DMS 273 (cell line): Measurements from ENCODE around the gene ZNF74.
A peak's percentile ranks its signal among the peaks of the same experiment; 100 is the strongest.
"Not testable (repeated sequence)": the region's sequence is repeated elsewhere in the genome, so short reads cannot be mapped to it uniquely, and the experiment has no call there.

Experiments used
- DNase-seq: peaks from one replicate; lab custom pipeline; 2025; ENCODE audit not compliant: unreplicated experiment; lab: John Stamatoyannopoulos, UW

ZNF74 gene

DNA sequence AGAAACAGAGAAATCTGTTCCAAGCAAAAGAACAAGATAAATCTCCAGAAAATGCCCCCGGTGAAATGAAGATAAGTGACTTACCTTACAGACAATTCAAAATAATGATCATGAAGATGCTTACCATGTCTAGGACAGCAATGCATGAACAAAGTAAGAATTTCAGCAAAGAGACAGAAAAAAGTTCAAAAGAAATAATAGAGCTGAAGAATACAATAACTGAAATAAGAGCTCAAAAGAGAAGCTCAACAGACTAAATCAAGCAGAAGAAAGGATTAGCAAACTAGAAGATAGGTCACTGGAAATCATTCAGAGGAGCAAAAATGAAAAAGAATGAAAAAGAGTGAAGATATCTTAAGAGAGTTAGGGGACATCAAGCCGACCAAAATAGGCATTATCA is 19.8 kb upstream of the ZNF74 start:
- not testable (repeated sequence) for DNase-seq

DNA sequence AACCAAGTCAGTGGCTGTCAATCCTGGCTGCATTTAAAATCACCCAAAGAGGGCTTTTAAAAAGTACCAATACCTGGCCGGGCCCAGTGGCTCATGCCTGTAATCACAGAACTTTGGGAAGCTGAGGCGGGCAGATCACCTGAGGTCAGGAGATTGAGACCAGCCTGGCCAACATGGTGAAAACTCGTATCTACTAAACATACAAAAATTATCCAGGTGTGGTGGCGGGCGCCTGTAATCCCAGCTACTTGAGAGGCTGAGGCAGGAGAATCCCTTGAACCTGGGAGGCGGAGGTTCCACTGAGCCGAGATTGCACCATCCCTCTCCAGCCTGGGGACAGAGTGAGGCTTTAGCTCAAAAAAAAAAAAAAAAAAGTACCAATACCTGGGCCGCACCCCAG is 17.7 kb upstream of the ZNF74 start:
- not testable (repeated sequence) for DNase-seq

DNA sequence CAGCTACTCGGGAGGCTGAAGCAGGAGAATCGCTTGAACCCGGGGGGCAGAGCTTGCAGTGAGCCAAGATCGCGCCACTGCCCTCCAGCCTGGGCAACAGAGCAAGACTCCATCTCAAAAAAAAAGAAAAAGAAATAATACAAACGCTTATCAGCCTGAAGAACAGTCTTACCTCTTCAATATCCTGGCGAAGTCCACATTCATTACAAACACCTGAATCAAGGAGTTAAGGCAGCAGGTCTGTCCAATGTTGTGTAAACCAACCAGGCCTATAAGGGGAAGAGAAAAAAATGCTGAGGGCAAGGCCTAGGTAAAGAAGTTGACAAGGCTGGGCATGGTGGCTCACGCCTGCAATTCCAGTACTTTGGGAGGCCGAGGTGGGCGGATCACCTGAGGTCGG is 17.0 kb upstream of the ZNF74 start:
- not testable (repeated sequence) for DNase-seq

DNA sequence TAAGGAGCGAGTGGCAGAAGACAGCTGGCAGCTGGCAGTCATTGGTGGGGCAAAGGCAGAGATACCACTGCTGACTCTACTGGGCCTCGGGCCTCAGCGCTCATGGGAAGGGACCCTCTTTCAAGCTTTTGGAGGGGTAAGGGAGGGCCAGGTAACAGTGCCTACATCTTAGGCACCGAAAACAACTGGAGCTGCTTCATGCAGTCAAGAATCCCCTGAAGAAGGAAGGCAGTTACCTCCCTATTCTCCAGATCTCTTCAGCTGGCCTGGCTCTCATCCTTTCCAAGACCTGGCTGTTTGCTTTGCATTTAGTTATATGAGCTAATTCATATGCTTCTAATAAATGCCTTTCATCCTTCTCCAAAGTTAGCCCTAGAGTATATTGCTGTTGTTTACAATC is 15.8 kb upstream of the ZNF74 start:
- DNase-seq = no peak

DNA sequence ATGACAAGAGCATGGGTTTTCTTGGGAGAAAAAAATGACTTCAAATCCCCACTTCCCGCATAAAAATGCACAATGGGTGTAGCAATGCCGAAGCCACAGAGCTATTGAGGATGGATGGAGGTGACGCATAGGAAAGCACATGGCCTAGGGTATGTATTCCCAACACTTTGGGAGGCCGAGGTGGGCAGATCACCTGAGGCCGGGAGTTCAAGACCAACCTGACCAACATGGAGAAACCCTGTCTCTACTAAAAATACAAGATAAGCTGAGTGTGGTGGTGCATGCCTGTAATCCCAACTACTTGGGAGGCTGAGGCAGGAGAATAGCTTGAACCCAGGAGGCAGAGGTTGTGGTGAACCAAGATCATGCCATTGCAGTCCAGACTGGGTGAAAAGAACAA is 15.3 kb upstream of the ZNF74 start:
- not testable (repeated sequence) for DNase-seq

DNA sequence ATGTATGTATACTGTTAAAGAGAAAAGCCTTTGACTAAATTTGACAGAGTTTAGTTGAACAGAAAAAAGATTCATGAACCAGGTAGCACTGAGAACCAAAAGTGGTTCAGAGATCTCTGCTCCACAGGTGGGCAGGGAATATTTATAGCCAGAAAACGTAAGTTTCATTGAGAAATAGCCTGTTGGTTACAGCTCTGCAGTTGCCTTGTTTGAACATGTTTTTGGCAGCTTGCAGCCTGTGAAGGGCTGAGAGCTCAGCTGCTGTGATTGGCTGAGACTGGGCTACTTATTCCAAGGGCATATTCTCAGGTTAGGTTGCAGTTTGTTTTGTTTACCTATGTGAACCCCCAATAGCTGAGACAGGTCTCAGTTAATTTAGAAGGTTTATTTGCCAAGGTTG is 13.5 kb upstream of the ZNF74 start:
- DNase-seq = peak; percentile 17

DNA sequence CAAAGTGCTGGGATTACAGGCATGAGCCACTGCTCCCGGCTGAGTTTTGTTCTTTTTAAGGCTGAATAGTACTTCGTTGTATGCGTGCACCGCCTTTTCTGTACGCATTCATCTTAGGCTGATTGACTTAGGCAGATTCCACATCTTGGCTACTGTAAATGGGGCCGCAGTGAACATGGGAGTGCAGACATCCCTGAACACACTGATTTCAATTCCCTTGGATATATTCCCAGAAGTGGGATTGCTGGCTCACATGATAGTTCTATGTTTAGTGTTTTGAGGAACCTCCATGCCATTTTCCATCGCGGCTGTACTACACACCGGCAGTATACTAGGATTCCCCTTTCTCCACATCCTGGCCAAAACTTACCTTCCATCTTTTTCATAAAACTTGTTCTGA is 10.4 kb upstream of the ZNF74 start:
- DNase-seq = no peak

DNA sequence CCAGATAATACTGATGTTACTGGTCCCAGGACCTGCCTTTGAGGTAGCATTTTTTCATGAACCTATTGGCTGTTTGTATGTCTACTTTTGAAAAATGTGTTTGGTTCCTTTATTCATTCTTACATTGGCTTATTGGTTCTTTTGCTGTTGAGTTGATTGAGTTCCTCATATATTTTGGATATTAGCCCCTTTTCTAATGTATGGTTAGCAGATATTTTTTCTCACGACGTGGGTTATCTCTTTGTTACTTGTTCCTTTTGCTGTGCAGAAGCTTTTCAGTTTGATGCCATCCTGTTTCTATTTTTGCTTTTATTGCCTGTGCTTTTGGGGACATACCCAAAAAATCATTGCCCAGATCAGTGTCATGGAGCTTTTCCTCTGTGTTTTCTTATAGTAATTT is 9.8 kb upstream of the ZNF74 start:
- no peak for DNase-seq

DNA sequence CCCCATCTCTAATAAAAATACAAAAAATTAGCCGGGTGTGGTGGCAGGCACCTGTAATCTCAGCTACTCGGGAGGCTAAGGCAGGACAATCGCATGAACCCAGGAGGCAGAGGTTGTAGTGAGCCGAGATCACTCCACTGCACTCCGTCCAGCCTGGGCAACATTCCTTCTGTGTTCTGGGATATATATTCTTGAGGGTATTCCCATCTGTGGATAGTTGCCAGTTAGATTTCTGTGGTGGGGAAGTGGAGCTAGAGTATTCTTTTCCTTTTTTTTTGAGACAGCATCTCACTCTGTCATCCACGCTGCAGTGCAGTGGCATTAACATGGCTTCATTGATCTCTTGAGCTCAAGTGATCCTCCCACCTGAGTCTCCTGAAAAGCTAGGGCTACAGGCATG is 9.1 kb upstream of the ZNF74 start:
- no peak for DNase-seq

DNA sequence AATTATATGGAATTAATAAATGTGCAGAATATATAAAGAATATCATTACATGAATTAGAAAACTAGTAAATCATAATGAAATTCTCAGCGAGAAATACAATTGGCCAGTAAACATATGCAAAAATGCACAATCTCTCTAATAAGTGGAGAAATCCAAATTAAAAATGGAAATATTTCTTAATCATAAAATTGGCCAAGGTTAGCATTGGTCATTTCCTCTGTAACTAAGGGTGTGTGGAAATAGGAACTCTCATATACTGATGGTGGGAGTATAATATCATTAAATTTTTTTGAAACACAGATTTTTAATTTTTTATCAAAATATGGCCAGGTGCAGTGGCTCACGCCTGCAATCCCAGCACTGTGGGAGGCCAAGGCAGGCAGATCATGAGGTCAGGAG is 7.6 kb upstream of the ZNF74 start:
- DNase-seq = no peak

DNA sequence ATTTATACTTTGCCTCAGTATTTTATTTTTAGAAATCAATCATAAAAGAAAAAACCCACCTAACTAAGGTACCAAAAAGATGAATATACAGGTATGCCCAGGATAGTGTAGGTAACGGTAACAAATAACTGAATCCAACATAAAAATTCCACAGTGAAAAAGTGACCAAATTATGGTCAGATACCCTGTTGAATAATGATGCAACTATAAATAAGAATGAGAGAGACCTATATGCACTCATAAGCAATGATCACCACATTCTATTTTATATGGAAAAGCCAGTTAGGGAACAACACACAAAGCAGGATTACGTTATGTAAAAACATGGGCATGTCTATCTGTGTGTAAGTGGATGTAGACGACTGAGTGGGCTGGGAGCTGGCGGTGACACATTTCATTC is 7.0 kb upstream of the ZNF74 start:
- no peak for DNase-seq

DNA sequence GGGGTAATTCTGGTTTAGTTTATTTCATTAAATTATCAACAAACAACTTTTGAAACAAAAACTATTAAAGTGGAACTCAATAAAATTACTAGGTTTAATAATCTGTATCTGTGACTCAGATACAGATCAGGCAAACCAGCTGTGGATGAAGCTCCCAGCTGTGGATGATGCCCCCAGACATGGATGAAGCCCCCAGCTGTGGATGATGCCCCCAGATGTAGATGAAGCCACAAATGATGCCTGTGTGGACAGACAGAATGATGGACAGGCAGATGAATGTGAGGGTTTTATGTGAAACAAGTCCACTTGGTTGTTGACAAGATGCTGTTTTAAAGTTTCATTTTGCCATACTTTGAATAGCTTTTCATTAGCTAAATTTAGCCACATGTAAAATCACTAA is 5.8 kb upstream of the ZNF74 start:
- no peak for DNase-seq

DNA sequence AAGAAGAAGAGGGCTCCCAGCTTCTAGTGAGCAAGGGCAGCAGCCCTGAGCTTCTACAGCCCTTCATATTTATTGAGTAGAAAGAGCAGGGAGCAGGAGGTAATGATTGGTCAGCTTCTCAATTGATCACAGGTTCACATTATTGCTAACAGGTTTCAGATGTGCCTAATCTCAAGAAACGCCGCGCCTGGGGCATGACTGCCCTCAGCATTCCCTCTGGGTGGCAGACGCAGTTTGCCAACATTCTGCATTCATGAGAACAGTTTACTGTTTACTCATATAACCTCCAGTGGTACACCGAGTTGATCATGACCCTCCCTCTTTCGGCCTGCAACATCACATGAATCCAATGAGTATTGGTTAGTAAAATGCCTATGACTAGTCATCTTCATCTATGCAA is 4.7 kb upstream of the ZNF74 start:
- DNase-seq = no peak

DNA sequence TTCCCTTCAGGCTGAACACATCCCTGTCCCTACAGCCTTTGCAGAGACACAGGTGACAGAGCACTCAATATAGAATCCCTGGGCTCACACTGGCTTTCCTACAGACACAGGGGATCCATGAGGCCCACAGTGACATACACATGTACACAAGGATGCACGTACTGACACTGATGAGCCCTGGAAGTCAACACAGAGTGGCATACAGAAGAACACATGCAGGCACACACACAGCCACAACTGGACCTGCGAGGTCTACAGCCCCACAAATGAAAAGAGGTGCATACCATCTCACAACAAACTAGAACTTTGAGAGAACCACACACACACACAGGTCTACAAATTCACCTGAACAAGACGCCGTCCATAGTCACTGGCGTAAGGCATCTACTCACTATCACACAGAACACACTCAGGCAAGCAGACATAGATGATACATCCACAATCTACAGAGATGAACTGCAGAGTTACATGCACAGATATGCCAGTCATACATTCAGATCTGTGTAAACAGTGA is 3.5 kb upstream of the ZNF74 start:
- DNase-seq = no peak

DNA sequence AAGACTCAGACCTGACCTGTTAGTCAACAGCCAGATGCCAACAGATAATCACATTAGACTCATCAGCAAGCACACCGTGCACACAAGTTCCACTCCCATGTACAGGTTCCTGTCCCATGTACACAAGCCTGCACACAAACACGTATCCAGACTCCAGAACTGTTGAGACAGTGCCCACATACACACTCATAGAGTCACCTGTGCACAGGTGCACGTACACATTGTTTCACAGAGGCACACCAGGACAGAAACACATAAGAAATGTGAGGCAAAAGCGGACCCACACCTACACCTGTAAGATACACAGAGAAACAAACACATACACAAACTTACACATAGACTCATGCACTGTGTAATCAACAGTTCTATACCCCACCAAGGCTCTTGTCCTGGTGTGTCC is 2.7 kb upstream of the ZNF74 start:
- no peak for DNase-seq

DNA sequence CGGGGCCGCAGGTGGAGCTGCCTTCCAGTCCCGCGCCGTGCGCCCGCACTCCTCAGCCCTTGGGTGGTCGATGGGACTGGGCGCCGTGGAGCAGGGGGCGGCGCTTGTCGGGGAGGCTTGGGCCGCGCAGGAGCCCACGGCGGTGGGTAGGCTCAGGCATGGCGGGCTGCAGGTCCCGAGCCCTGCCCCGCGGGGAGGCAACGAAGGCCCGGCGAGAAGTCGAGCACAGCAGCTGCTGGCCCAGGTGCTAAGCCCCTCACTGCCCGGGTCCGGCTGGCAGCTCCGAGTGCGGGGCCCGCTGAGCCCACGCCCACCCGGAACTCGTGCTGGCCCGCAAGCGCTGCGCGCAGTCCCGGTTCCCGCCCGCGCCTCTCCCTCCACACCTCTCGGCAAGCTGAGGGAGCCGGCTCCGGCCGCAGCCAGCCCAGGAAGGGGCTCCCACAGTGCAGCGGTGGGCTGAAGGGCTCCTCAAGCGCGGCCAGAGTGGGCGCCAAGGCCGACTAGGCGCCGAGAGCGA is 1.5 kb upstream of the ZNF74 start:
- not testable (repeated sequence) for DNase-seq

DNA sequence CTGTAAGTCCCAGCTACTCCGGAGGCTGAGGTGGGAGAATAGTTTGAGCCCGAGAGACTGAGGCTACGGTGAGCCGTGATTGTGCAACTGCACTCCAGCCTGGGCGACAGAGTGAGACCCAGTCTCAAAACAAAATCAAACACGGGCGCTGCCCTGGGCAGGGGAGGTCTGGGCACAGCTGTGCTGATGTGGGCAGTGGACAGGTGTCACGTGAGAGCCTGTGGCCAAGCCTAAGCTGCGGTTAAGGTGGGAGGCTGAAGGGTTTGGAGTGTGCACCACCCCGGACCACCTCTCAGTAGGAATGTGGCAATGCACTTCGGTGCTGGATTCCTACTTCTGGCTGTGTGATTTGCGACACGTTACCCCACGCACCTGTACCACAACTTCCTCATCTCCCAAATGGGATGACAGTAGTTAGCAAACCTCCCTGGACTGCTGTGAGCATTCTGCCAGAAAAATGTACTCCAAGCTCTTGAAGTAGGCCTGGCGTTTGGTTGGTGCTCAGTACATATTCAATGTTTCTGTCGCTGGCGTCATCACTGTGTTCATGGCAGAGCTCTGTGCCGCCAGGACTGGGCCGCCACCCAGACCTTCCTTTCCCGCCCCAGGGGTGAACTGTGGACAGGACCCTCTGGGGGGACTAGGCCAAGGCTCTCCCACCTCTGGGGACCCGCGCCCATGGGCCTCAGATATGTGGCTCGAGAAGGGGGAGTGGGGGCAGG is 807 bp upstream of the ZNF74 start:
- no peak for DNase-seq

DNA sequence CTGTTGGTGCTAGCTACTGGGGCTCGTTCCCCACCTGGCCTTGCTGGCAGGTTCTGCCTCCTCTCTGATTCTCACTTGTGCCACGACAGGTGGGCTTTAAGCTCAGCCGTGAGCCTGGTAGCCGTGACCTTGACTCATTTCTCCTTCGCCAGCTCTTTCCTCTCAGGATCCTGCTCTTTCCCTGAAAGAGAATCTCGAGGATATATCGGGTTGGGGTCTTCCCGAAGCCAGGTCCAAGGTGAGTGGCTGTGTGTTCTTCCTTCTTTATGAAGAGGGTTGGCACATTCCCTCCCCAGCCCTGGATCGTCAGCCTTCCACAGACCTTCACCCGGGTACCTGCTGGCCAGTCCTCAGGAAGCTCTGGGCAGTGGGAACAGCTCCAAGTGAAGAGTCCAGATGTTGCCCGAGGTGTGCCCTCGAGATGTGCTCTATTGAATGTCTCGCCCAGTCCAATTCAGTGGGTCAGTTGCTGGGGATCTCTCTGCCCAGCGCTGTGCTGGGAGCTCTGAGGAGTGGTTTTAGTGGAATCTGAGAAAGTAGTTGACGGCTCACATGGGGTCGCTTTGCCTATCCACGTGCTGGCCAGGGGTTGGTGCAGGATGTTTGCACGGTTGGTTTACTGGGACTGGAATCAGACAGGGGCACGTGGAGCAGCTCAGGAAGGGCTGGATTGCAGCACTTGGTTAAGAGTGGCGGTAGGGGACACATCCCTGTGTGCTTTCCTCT is 1.4 kb downstream of the ZNF74 start:
- DNase-seq = no peak

DNA sequence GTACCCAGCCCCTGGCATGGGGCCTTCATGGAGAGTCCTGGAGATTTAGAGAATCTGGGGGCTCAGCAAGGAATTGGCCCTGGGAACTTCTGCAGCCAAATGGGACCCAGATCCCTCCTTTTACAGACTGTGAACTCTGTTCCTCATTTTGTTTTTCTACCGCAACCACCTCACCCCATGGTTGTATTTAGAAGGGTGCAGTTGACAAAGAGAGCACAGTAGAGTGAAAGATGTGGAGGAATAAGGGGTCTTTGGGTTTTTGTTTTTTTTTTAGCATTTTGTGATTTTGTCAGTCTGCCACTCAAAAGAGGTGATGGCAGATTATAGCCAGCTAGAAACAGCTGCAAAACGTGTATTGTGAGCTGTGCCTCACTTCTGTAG is 1.9 kb downstream of the ZNF74 start:
- DNase-seq = no peak

DNA sequence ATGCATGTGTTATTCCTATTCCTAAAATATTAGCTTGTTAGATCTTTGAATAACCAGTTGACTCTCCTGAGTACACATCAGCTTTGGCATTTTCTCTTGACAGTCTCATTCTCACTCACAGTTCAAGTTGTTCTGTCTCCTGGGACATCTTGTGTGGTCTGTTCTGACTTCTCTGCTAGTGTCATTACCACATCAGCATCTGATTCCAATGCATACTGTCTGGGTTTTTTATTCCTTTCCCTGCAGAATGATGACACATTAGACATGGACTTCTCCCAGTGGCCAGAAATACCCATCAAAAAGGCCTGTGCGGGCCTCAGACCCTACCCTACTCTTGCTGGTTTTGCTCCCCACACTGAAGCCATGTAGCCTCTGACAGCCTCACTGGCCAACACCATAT is 2.7 kb downstream of the ZNF74 start:
- DNase-seq = no peak

DNA sequence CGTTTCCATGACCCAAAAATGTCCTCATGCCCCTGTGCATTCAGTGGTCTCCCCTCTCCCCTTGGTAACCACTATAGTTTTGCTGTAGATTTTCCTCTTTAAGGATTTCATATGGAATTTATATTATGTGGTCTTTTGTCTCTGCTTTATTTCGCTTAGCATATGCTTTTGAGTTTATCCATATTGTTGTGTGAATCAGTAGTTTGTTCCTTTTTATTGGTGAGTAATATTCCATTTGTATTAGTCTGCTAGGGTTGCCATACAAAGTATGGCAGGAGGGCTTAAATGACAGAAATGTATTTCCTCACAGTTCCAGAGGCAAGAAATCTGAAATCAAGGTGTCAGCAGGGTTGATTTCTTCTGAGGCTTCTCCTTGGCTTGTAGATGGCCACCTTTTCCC is 3.5 kb downstream of the ZNF74 start:
- DNase-seq = no peak

DNA sequence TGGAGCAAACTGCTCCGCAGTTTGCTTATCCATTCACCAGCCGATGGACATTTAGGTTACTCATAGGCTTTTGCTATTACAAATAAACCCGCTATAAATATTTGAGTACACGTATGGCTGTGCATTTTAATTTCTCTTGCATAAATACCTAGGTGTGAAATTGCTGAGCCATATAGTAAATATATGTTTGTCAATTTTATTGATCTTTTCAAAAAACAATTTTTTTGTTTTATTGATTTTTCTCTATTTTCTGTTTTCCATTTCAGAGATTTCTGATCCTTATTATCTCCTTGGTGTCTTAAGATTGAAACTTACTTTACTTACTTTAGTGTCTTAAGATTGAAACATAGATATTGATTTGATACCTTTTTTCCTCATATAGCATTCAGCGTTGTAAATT is 4.5 kb downstream of the ZNF74 start:
- no peak for DNase-seq
